GM12878 (cell line): ENCODE data around the gene PPP2R1A. TPM values are rescaled to one million over a fixed set of nuclear protein-coding genes. Genes with fewer than 3 reads are reported as not detected.

Source experiments
- ATAC-seq: fragments of 200-7000 bp; cut with Tn5 transposase; 3 replicates; pipeline ENCODE4 v1.9.1; 2020; ENCODE audit warnings: mild to moderate bottlenecking, moderate library complexity
- BruUV-seq: library from RNA; stranded (reverse); fragments of 400-500 nt; replicated peaks from 2 replicates; lab custom pipeline; 2021; lab: Mats Ljungman, UMichigan
- CTCF ChIA-PET: fragments of 300-600 bp; sonication (Branson Sonifier 250); formaldehyde crosslinking; extraction: SDS; loops from one replicate; lab custom pipeline; 2021; ENCODE audit warnings: inconsistent platforms; lab: Yijun Ruan, JAX
- POLR2A ChIA-PET: fragments of 350-600 bp; formaldehyde crosslinking; extraction: SDS; loops from one replicate; lab custom pipeline; 2021; ENCODE audit warnings: inconsistent platforms; lab: Charles Lee
- RAD21 ChIA-PET: fragments of 300-600 bp; sonication (Branson Sonifier 250); formaldehyde crosslinking; loops from one replicate; lab custom pipeline; 2023; ENCODE audit warnings: antibody characterized with exemption; ENCODE audit not compliant: unreplicated experiment; lab: Charles Lee
- SMC1A ChIA-PET: fragments of 300-600 bp; sonication (Branson Sonifier 250); formaldehyde crosslinking; loops from one replicate; lab custom pipeline; 2023; ENCODE audit not compliant: unreplicated experiment, uncharacterized antibody; lab: Charles Lee
- DNase-seq: peaks from one replicate; pipeline ENCODE4 v3.0.0-alpha.2; 2011; ENCODE audit warnings: low read depth, low spot score
- FAIRE-seq: peaks from 3 replicates; lab custom pipeline; 2011; peaks lifted over from hg19 to GRCh38; lab: Jason Lieb, UNC
- H2AFZ ChIP-seq: 2 replicates; pipeline ENCODE4 v1.6.0; 2011; ENCODE audit warnings: low read depth, low read length, control low read depth; ENCODE audit not compliant: control insufficient read depth
- H3K27ac ChIP-seq: 2 replicates; pipeline ENCODE4 v1.5.1; 2011; ENCODE audit warnings: control low read depth; ENCODE audit not compliant: control insufficient read depth, insufficient read depth
- H3K27me3 ChIP-seq, 2 experiments: replicated peaks in 1 of 2; 2 replicates each; pipeline versions ENCODE4 v1.6.0 to v1.6.1; 2011; ENCODE audit warnings: low read length in 1 of 2; ENCODE audit not compliant: control insufficient read depth in 2 of 2, insufficient read depth in 2 of 2
- H3K36me3 ChIP-seq, 2 experiments: 2 replicates each; pipeline ENCODE4 v1.5.1; 2011; ENCODE audit warnings: low read length in 1 of 2; ENCODE audit not compliant: control insufficient read depth in 2 of 2, insufficient read depth in 2 of 2
- H3K4me1 ChIP-seq: 2 replicates; pipeline ENCODE4 v1.6.1; 2011; ENCODE audit warnings: mild to moderate bottlenecking, low read length, moderate library complexity, mixed read lengths; ENCODE audit not compliant: control insufficient read depth, insufficient read depth
- H3K4me2 ChIP-seq: 2 replicates; pipeline ENCODE4 v1.6.0; 2011; ENCODE audit warnings: control low read depth; ENCODE audit not compliant: control insufficient read depth, insufficient read depth
- H3K4me3 ChIP-seq: fragments of 200-600 bp; sonication (generic); 2 replicates; pipeline ENCODE4 v1.5.1; 2016
- H3K79me2 ChIP-seq: 2 replicates; pipeline ENCODE4 v1.6.0; 2011; ENCODE audit warnings: low read length; ENCODE audit not compliant: control insufficient read depth, insufficient read depth
- H3K9ac ChIP-seq: 2 replicates; pipeline ENCODE4 v1.8.0; 2011; ENCODE audit warnings: low read length, control low read depth, mixed read lengths; ENCODE audit not compliant: control insufficient read depth, insufficient read depth
- H3K9me3 ChIP-seq: replicated peaks from 3 replicates; pipeline ENCODE4 v1.5.1; 2011; ENCODE audit warnings: mild to moderate bottlenecking, low read length; ENCODE audit not compliant: control insufficient read depth, insufficient read depth
- H4K20me1 ChIP-seq: 2 replicates; pipeline ENCODE4 v1.6.0; 2011; ENCODE audit not compliant: control insufficient read depth, insufficient read depth
- ATF2 ChIP-seq: IDR thresholded peaks from 2 replicates; pipeline ENCODE4 v1.6.1; 2012; ENCODE audit warnings: low read length, inconsistent platforms
- CREB1 ChIP-seq: IDR thresholded peaks from 2 replicates; pipeline ENCODE4 v1.6.1; 2012; ENCODE audit warnings: low read depth, mild to moderate bottlenecking, inconsistent platforms
- MEF2A ChIP-seq: IDR thresholded peaks from 2 replicates; pipeline ENCODE4 v1.6.1; 2011; ENCODE audit warnings: low read depth, mild to moderate bottlenecking, low read length, moderate library complexity; ENCODE audit not compliant: insufficient read depth
- MYB ChIP-seq: fragments of 150-350 bp; IDR thresholded peaks from 2 replicates; pipeline ENCODE4 v1.6.1; 2014; ENCODE audit warnings: mild to moderate bottlenecking, low read depth, low read length, borderline replicate concordance
- PBX3 ChIP-seq: IDR thresholded peaks from 2 replicates; pipeline ENCODE4 v1.6.1; 2011; ENCODE audit warnings: mild to moderate bottlenecking, low read depth, low read length, moderate library complexity; ENCODE audit not compliant: insufficient replicate concordance
- SMAD5 ChIP-seq: IDR thresholded peaks from 2 replicates; pipeline ENCODE4 v1.6.1; 2016; ENCODE audit warnings: antibody characterized with exemption, low read depth
- SMARCA5 ChIP-seq: fragments of 450-650 bp; IDR thresholded peaks from 2 replicates; pipeline ENCODE4 v1.6.1; 2017; ENCODE audit warnings: mild to moderate bottlenecking
- ZBTB40 ChIP-seq: fragments of 450-650 bp; IDR thresholded peaks from 2 replicates; pipeline ENCODE4 v1.6.1; 2016; ENCODE audit warnings: mild to moderate bottlenecking, moderate library complexity, borderline replicate concordance
- WGBS: methylation state at CpG from one replicate; pipeline ENCODE4 v1.1.6; 2016; ENCODE audit warnings: low lambda C conversion rate; ENCODE audit not compliant: insufficient replicate concordance, insufficient coverage; ENCODE audit errors: missing lambda C conversion rate; 5-methylcytosine and 5-hydroxymethylcytosine counted together
- in situ Hi-C: fragments of 300-500 bp; cut with MboI; formaldehyde crosslinking; loops from 9 replicates; pipeline ENCODE4 v1.14.3; 2018; ENCODE audit warnings: mixed read lengths
- intact Hi-C: fragments of 100-400 bp; cut with micrococcal nuclease; formaldehyde crosslinking; loops from one replicate; pipeline ENCODE4 v1.14.2; 2022; ENCODE audit not compliant: unreplicated experiment
- polyA plus RNA-seq, 11 experiments: library from polyadenylated mRNA; depleted of rRNA in 4 of 11; unstranded in 6 of 11; stranded (reverse) in 5 of 11; fragments of >200 nt; fragmentation: Nextera tagmentation in 4 of 11; fragmentation: Illumina TruSeq in 1 of 11; extraction: Ambion mirVana in 4 of 11; extraction: Trizol in 1 of 11; gene quantifications; 1 replicate in 1 of 11; 2 replicates in 10 of 11; pipeline versions ENCODE4 v1.2.1 to v1.2.3, GENCODE V29; 2011 to 2016; ENCODE audit warnings: inconsistent platforms in 2 of 11, missing spikeins in 2 of 11, low read depth in 1 of 11
- total RNA-seq, 4 experiments: library from RNA; depleted of rRNA in 3 of 4; stranded (reverse); fragments of >200 nt in 3 of 4; fragmentation: Illumina TruSeq in 1 of 4; extraction: Trizol in 1 of 4; gene quantifications; 2 replicates each; pipeline versions ENCODE4 v1.2.1 to v1.2.3, GENCODE V29; 2013 to 2021

PPP2R1A gene
- total and polyA plus RNA-seq, 10 of the 15 experiments (the other 5 are each of a cell fraction or from before 2014, with no cell fraction given) = 16.0 to 359 (median 140) TPM

- SMC1A ChIA-PET = no interaction called here
- no TSS peak for BruUV-seq
These were observed 13.3 kb upstream of the PPP2R1A start for GRCh38 chr19:52176574-52176973.

More at GRCh38 chr19:52176574-52176973, 13.3 kb upstream of the PPP2R1A start:
- Histone ChIP-seq H3K79me2 (no peaks in the 10 kb centered on the region), H3K27ac (no peak overlapping the region), H3K9ac (no peak overlapping the region), H3K9me3 (peaks cover 8% of the 10 kb centered on the region; the same call in 2 of the 3 replicates)
- CTCF ChIA-PET = interaction anchor here (1.0 kb wide), 2 partner anchors 9 to 61 kb away, joined by 3 read pairs; no protein-coding TSS in a partner anchor
- 90% methylated on average over 9 of the region's 10 CpGs for WGBS
- DNase-seq = no peak
- no peak for TF ChIP-seq ZBTB40
- no peak for TF ChIP-seq MEF2A
- no peak for TF ChIP-seq SMAD5
- no peak for TF ChIP-seq SMARCA5
- TF ChIP-seq ATF2 = no peak
- no peak for TF ChIP-seq CREB1
- TF ChIP-seq MYB = no peak
- TF ChIP-seq PBX3 = no peak
- TF ChIP-seq, all 136 proteins: peak for 0
- Histone ChIP-seq H3K4me1 (peaks cover 4% of the 10 kb centered on the region), H3K4me2 (no peak overlapping the region), H4K20me1 (no peaks in the 10 kb centered on the region), H3K4me3 (no peak overlapping the region), H3K27me3 (no peaks in the 10 kb centered on the region), H3K36me3 (no peaks in the 10 kb centered on the region), H2AFZ (no peak overlapping the region)
- intact Hi-C loops (no loop called here), in situ Hi-C loops (no loop called here)
- RAD21 ChIA-PET = no interaction called here
- POLR2A ChIA-PET = no interaction called here
- FAIRE-seq = no peak
- ATAC-seq = no peak
